ENCODE data around the gene ZBTB7C.

Gene ZBTB7C

DNA sequence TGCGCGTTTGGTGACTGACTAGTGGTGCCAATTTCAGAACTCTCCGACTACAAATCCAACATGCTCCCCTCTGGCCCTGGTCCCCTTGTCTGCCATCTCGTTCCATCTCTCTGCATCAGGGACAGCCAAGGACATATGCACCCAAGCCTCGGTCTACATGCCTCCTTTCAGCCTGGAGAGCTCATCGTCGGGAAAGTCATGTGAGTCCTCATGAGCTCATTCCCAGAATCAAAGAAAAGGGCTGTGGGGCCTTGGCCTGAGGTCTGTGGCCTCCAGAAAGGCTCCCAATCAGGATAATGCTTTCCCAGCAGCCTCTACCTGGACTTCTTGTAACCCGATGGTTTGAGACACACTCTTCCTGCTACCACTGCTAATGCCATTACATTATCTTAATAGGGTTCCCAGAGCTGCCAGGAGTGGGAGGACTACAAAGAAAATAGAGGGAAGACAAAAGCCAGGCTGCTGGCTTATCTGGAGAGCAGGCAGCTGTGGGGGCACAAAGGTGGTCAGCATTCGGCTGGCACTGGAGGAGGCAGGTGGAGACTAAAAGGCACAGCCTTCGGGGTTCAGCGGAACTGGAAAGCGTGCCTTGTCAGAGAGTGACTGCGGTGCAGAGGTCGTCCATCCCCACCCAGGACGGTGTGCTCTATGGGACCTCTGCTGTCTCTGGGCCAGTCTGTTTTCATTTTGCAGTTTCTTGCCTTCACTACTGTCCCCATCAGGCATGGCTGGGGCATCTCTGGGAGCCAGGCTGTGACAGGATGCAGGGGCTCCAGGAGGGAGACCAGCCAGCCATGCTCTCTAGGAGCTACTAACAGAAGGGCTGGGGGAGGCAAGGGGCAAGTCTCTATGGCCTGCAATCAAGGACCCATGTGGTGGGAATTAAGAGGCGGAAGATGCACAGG is 374.3 kb downstream of the ZBTB7C start (continued):
- TF ChIP-seq, protein P1, sequence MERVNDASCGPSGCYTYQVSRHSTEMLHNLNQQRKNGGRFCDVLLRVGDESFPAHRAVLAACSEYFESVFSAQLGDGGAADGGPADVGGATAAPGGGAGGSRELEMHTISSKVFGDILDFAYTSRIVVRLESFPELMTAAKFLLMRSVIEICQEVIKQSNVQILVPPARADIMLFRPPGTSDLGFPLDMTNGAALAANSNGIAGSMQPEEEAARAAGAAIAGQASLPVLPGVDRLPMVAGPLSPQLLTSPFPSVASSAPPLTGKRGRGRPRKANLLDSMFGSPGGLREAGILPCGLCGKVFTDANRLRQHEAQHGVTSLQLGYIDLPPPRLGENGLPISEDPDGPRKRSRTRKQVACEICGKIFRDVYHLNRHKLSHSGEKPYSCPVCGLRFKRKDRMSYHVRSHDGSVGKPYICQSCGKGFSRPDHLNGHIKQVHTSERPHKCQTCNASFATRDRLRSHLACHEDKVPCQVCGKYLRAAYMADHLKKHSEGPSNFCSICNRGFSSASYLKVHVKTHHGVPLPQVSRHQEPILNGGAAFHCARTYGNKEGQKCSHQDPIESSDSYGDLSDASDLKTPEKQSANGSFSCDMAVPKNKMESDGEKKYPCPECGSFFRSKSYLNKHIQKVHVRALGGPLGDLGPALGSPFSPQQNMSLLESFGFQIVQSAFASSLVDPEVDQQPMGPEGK (tag by site-specific recombination; IDR thresholded peaks at IDR 0.05), result no peak
- no peak for TF ChIP-seq RBAK (tag by site-specific recombination; IDR thresholded peaks at IDR 0.05)

DNA sequence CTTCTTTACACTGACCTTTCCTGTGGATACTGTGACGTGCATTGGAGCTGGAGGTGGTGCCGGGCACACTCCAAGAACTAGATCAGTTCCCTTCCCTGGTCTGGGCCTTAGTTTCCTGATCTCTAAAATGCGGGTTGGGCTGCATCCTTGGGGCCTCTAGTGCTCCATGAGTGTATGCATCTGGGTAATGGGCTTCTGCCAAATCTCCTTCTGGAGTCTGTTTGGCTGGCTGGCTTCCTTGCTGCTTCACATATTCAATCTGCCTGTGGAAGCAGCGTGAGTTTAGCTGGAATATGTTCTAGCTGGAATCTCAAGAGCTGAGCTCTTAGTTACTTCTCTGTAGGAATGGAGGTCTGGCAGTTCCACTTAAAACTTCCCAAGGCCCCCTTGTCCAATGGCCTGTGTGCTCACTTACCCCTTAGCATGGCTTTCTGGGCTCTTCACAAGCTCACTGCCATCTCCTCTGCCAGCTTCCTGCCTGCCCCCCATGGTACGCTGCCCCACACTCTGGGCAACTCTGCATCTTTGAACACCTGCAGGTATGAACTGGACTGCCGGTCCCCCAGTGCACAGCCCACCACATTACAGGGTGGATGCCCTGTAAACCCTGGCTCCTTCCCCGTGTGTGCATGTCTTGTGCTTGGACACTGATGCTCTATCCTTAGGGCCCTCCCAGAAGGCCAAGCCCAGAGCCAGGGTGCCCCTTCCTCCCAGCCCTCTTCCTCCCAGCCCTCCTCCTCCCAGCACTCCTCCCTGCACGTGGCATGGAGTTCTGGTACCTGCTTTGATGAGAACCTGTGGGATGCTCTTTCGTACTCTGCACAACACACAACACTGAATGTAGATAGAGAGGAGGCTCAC is 375.2 kb downstream of the ZBTB7C start:
- Histone ChIP-seq H3K27ac (ENCODE audit: extremely low read depth, low read depth, low read length) (no peak overlapping the region), H3K9me3 (ENCODE audit: control insufficient read depth, insufficient read depth, low read depth, low read length) (no peaks in the 10 kb centered on the region), H3K4me1 (ENCODE audit: control insufficient read depth, insufficient read depth, low read length) (no peaks in the 10 kb centered on the region), H3K36me3 (ENCODE audit: control insufficient read depth in 2 of 2, insufficient read depth in 1 of 2, low read length in 2 of 2) (no peaks in the 10 kb centered on the region), H3K4me3 (ENCODE audit: low read depth, low read length) (no peak overlapping the region)
- CTCF ChIA-PET, result interaction anchor here (0.5 to 11.7 kb wide), 12 partner anchors 8 to 850 kb away, joined by 3 to 206 read pairs (median 3); no protein-coding TSS in a partner anchor
- TF ChIP-seq, protein P2, sequence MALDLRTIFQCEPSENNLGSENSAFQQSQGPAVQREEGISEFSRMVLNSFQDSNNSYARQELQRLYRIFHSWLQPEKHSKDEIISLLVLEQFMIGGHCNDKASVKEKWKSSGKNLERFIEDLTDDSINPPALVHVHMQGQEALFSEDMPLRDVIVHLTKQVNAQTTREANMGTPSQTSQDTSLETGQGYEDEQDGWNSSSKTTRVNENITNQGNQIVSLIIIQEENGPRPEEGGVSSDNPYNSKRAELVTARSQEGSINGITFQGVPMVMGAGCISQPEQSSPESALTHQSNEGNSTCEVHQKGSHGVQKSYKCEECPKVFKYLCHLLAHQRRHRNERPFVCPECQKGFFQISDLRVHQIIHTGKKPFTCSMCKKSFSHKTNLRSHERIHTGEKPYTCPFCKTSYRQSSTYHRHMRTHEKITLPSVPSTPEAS (tag by site-specific recombination; IDR thresholded peaks at IDR 0.05), result no peak
- no peak for TF ChIP-seq KLF16 (tag by site-specific recombination; IDR thresholded peaks at IDR 0.05)
- no peak for TF ChIP-seq ZNF585B (tag by site-specific recombination; IDR thresholded peaks at IDR 0.05)
- no peak for TF ChIP-seq ZNF16 (tag by site-specific recombination; IDR thresholded peaks at IDR 0.05; ENCODE audit: low read depth)
- no peak for TF ChIP-seq ZNF549 (tag by site-specific recombination; IDR thresholded peaks at IDR 0.05)
- no peak for TF ChIP-seq ZNF366 (tag by site-specific recombination; conservative IDR thresholded peaks at IDR 0.05)
- no peak for TF ChIP-seq ZNF335 (tag by site-specific recombination; conservative IDR thresholded peaks at IDR 0.05)
- no peak for TF ChIP-seq GLI4 (tag by site-specific recombination; IDR thresholded peaks at IDR 0.05)
- TF ChIP-seq, protein P3, sequence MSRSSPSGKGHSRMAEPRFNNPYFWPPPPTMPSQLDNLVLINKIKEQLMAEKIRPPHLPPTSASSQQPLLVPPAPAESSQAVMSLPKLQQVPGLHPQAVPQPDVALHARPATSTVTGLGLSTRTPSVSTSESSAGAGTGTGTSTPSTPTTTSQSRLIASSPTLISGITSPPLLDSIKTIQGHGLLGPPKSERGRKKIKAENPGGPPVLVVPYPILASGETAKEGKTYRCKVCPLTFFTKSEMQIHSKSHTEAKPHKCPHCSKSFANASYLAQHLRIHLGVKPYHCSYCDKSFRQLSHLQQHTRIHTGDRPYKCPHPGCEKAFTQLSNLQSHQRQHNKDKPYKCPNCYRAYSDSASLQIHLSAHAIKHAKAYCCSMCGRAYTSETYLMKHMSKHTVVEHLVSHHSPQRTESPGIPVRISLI (tag by site-specific recombination; IDR thresholded peaks at IDR 0.05), result no peak
- no peak for TF ChIP-seq ZNF558 (tag by site-specific recombination; IDR thresholded peaks at IDR 0.05)
- TF ChIP-seq, protein P4, sequence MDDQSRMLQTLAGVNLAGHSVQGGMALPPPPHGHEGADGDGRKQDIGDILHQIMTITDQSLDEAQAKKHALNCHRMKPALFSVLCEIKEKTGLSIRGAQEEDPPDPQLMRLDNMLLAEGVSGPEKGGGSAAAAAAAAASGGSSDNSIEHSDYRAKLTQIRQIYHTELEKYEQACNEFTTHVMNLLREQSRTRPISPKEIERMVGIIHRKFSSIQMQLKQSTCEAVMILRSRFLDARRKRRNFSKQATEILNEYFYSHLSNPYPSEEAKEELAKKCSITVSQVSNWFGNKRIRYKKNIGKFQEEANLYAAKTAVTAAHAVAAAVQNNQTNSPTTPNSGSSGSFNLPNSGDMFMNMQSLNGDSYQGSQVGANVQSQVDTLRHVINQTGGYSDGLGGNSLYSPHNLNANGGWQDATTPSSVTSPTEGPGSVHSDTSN (CRISPR knock-in tag; IDR thresholded peaks at IDR 0.05), result no peak
- TF ChIP-seq ZNF24 (tag by site-specific recombination; IDR thresholded peaks at IDR 0.05), result no peak
- POLR2A ChIA-PET, result no interaction called here
